HEK293T (cell line): Measurements from ENCODE around the gene COTL1.

Experiments
- ARNT ChIP-seq: fragments of 450-650 bp; IDR thresholded peaks from 2 replicates; pipeline ENCODE4 v1.6.1; 2017; ENCODE audit warnings: mild to moderate bottlenecking
- BHLHE40 ChIP-seq: fragments of 450-650 bp; IDR thresholded peaks from 2 replicates; pipeline ENCODE4 v1.6.1; 2016; ENCODE audit warnings: mild to moderate bottlenecking, moderate library complexity, borderline replicate concordance
- ELF4 ChIP-seq: fragments of 450-650 bp; IDR thresholded peaks from 2 replicates; pipeline ENCODE4 v1.6.1; 2017; ENCODE audit warnings: antibody characterized with exemption
- FOXA1 ChIP-seq: fragments of 450-650 bp; IDR thresholded peaks from 2 replicates; pipeline ENCODE4 v1.6.1; 2016; ENCODE audit warnings: mild to moderate bottlenecking
- FOXK2 ChIP-seq: fragments of 450-650 bp; IDR thresholded peaks from 2 replicates; pipeline ENCODE4 v1.6.1; 2016; ENCODE audit warnings: mild to moderate bottlenecking
- LEF1 ChIP-seq: fragments of 450-650 bp; IDR thresholded peaks from 2 replicates; pipeline ENCODE4 v1.6.1; 2017; ENCODE audit warnings: mild to moderate bottlenecking, borderline replicate concordance
- PKNOX1 ChIP-seq: fragments of 450-650 bp; IDR thresholded peaks from 2 replicates; pipeline ENCODE4 v1.6.1; 2016
- SP1 ChIP-seq: fragments of 450-650 bp; IDR thresholded peaks from 2 replicates; pipeline ENCODE4 v1.6.1; 2017
- SUZ12 ChIP-seq: fragments of 450-650 bp; IDR thresholded peaks from 2 replicates; pipeline ENCODE4 v1.6.1; 2016; ENCODE audit warnings: mild to moderate bottlenecking
- TARDBP ChIP-seq: fragments of 450-650 bp; IDR thresholded peaks from 2 replicates; pipeline ENCODE4 v1.6.1; 2016

DNA sequence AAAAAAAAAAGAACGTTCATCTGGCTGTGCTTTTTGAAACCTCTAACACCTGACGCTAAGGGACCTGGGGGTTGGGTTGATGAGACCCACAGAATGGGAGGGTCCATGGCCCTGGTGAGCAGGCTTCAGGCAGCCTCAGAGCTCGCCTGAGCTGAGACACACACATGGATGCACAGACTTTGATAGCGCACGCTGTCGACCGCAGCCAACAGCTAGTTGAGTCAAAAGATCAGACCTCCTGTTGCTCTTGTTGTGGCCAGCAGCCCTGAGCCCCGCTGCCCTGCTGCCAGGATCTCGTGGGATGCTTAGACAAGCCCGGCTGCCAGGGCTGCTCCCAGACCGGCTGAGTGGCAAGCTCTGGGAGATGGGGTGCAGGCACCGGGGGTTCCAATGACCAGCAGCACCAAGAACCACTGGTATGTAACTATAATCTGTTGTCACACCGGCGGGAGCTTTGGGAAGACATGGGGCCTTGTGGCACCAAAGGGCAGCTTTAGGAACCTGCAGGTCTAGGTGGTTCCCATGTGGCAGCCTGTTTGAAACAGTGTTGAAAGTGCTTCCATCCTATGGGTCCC, 93.4 kb downstream of the COTL1 start:
- TF ChIP-seq FOXA1 (no peak), PKNOX1 (no peak), TARDBP (no peak), LEF1 (no peak), SP1 (no peak), ARNT (no peak), BHLHE40 (no peak), FOXK2 (no peak), SUZ12 (no peak), ELF4 (no peak)
